HG02884 (cell line): ENCODE measurements around the gene BPIFB3.

Experiments used
- ATAC-seq: cut with Tn5 transposase; IDR thresholded peaks from one replicate; pipeline ENCODE4 v1.9.1; 2021; ENCODE audit warnings: mild to moderate bottlenecking, moderate library complexity; ENCODE audit not compliant: unreplicated experiment

The BPIFB3 gene, protein sequence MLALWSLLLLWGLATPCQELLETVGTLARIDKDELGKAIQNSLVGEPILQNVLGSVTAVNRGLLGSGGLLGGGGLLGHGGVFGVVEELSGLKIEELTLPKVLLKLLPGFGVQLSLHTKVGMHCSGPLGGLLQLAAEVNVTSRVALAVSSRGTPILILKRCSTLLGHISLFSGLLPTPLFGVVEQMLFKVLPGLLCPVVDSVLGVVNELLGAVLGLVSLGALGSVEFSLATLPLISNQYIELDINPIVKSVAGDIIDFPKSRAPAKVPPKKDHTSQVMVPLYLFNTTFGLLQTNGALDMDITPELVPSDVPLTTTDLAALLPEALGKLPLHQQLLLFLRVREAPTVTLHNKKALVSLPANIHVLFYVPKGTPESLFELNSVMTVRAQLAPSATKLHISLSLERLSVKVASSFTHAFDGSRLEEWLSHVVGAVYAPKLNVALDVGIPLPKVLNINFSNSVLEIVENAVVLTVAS

GRCh38 chr20:33053291-33054106 is at the start of gene BPIFB3:
BPIFB3 (plus strand) TSS chr20:33053903; CDS start chr20:33055436, 1,533 bp downstream.
- no peak for ATAC-seq

GRCh38 chr20:33004141-33004751 is 49.5 kb upstream of the BPIFB3 start, which contains the start of gene SUN5:
SUN5 (minus strand) TSS chr20:33004433; CDS start chr20:33004340, 93 bp downstream.
- no peak for ATAC-seq

DNA sequence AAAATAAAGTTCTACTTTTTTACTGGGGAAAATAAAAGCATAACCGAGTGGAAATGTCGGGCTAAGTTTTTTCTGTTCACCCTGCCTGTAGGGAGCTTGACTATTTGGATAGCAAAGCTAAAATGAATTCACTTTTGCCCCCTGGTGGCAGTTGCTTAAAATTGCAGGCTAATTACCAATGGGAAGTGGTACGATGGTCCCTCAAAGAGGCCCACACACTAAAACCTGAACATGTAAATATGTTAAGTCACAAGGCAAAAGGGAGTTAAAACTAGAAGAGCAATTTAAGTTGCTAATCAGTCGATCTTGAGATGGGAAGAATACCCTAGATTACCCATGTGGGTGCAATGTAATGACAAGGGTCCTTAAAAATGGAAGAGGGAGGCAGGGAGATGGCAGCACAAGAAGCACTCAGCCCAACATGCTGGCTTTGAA is 48.6 kb upstream of the BPIFB3 start:
- no peak for ATAC-seq

- ATAC-seq, result no peak
Observed at GRCh38 chr20:33005908-33006775, 47.6 kb upstream of the BPIFB3 start.

DNA sequence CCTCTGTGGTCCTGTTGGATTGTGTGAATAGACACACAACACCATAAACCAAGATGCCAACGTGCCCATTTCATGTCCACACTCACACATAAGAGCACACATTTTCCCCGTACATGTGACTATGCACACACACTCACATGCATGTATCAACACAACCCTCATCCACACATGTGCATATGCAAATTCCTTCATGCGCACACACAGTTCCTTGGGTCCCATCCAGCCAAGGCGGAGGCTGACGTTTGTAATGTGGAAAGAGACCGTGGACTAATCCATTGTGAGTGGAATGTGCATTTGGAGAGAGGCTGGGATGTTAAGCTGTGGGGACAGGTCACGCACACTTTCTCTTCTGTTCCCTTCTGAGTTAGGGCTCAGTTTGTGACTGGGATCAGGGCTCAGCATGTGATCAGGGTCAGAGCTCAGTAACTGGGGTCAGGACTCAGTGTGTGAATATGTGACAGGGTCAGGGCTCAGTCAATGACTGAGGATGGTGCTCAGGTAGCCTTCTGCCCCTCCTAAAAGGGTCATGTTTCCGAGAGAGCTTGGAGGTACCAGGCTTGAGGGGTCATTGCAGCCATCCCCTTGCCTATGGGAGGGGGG is 46.8 kb upstream of the BPIFB3 start:
- no peak for ATAC-seq

- ATAC-seq, result no peak
Observed at GRCh38 chr20:33007376-33008335, 46.0 kb upstream of the BPIFB3 start, which contains the start of gene BPIFB2. BPIFB2 (plus strand) TSS chr20:33007704; CDS start chr20:33008575, 871 bp downstream.

DNA sequence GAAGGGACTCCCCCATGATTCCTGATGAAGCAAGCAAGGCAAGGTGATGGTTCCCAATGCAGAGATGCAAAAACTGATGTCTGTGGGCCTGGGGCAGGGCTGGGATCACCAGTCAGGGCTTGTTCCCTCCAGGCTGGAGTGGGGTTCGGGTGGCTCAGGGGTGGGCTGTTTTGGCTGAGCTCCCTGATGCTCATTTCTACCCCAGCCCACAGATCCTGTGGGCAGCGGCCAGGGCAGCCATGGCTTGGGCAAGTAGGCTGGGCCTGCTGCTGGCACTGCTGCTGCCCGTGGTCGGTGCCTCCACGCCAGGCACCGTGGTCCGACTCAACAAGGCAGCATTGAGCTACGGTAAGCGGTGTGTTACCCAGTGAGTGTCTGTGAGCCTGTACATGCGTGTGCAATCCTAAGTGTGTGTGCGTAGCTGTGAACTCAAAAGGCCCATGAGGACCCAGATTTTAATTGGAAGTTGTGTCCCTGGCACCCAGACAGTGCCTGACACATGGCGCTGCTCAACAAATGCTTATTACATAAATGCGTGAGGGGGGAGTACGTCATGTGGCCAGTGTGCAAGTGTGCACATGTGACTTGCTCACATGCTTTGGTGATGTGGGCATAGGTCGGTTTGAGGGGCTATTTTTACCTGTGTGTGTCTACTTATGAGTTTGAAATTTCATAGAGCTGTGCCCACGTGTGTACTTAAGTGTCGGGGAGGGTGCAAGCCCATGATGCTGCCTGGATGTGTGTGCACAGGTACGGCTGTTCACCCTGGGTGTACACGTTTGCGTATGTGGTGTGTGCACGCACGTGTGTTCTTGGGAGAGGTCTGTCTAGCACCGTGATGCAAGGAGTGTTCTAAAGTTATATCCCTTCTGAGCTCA is 45.1 kb upstream of the BPIFB3 start:
- no peak for ATAC-seq

DNA sequence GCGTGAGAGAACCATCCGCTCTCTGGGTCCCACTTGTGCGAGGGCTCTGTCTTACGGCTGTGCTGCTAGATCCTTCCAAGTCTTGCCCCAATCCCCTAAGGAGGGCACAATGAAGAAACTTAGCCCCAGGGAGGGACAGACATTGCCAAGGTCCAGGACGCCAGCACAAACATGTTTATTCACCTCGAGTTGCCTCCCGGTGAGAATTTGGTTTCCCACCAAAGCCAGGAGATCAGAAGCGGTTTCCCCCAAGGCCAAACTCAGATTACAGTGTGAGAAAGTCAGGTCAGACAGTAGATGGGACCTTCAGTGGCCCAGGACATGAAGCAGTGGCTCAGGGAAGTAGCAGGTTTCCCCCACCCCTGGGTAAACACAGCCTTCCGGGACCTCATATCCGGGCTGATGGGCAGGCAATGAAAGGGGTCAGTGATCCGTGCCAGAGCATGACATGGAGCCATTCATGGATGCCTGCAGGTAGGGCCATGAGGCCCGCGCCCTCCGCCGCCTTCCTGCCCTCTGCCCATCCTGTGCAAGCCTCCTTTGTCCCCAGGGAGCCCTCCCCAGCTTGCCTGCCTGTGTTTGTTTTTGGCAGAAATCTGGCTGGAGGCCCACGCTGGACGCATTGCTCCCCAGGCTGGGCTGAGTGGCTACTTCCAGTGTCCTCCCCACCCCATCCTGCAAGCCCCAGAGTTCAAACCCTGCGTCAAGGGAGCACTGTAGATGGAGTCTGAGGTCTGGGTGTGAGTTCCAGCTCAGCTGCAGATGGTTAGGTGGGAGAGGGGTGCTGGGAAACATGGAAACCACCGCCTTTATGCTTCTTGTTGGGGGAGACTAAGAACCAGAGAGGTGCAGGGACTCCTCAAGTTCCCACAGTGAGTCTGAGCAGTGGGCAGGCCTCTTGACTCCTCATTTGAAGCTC is 44.2 kb upstream of the BPIFB3 start:
- ATAC-seq, result no peak

DNA sequence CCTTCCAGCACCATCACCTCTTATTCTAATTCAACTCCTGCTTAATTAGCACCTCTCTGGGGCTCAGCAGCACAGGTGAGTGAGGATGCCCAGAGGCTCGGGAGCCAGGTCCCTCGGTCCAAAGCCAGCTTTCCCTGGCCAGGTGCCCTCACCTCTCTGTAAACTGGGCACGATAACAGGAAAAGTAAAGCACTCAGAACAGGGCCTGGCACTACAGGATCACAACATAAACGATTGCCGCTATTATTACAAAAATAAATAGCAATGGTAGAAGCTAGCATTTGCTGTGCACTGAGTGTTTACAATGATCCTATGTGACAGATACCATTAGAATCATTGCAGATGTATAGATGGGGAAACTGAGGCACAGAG is 43.6 kb upstream of the BPIFB3 start:
- no peak for ATAC-seq

- no peak for ATAC-seq
Observed at GRCh38 chr20:33010674-33011449, 42.8 kb upstream of the BPIFB3 start.

- no peak for ATAC-seq
Observed at GRCh38 chr20:33012327-33013189, 41.1 kb upstream of the BPIFB3 start.

- ATAC-seq, result no peak
Observed at GRCh38 chr20:33013701-33014326, 39.9 kb upstream of the BPIFB3 start.

DNA sequence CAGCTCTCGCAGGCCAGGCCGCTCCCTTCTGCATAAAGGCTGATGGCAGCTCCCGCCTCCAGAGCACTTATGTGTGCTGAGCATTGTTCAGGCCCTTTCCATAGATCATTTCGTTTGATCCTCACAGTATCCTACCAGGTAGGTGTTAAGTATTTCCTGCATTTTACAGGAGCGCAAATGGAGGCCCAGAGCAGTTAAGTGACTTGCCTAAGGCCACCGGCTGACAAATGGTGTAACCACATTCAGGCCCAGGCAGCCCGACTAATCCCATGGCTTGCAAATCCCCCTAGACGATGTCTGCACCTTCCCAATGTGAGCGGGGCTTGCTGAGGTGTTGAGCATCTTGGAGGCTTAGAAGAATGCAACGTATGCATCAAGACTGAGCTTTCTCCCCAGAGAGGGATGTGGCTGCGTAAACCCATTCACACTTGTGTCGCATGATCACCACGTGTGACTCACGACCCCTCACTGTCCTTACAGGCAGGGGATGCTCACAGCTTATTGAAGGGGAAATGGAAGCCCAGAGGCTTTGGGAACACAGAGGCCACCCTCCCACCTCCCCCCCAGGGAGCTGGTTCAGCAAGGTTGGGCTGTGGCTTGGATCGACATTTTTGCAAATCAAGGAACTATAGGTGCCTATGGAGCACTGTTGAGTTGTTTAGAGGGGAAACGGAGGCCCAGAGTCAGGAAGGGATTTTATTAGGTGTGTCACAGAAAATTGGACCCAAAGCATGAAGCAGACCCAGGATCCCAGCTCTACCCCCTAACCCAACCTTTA is 39.2 kb upstream of the BPIFB3 start:
- ATAC-seq, result no peak

GRCh38 chr20:33015114-33015484 is 38.6 kb upstream of the BPIFB3 start:
- ATAC-seq, result no peak
